Omental fat pad (tissue), 4 donors: Measurements from ENCODE around the gene UST. TPM values are rescaled to one million over a fixed set of nuclear protein-coding genes. Genes with fewer than 3 reads are reported as not detected.

ENCODE experiments used
- ATAC-seq: fragments of 150-250 bp; one replicate; pipeline ENCODE4 v1.9.1; 2016; ENCODE audit warnings: mild to moderate bottlenecking, moderate library complexity; ENCODE audit not compliant: low FRiP score
- DNase-seq: peaks from one replicate; pipeline ENCODE4 v3.0.0-alpha.2; 2019; ENCODE audit warnings: low spot score
- total RNA-seq, 4 donors: library from RNA; depleted of rRNA; stranded (reverse); fragments of >200 nt; gene quantifications; one replicate each; pipeline ENCODE4 v1.1.0, GENCODE V29; 2016
- TF ChIP-seq, protein P1 (sequence below), 3 donors: fragments of 450-650 bp; IDR thresholded peaks; one replicate each; pipeline ENCODE4 v1.5.1; 2016 to 2017; ENCODE audit warnings: antibody characterized with exemption in 3 of 3, mild to moderate bottlenecking in 3 of 3, moderate library complexity in 2 of 3

Gene UST
- total RNA-seq, 4 donors from 2014 or later: 9.2 to 20.8 (median 15.0) TPM

DNA sequence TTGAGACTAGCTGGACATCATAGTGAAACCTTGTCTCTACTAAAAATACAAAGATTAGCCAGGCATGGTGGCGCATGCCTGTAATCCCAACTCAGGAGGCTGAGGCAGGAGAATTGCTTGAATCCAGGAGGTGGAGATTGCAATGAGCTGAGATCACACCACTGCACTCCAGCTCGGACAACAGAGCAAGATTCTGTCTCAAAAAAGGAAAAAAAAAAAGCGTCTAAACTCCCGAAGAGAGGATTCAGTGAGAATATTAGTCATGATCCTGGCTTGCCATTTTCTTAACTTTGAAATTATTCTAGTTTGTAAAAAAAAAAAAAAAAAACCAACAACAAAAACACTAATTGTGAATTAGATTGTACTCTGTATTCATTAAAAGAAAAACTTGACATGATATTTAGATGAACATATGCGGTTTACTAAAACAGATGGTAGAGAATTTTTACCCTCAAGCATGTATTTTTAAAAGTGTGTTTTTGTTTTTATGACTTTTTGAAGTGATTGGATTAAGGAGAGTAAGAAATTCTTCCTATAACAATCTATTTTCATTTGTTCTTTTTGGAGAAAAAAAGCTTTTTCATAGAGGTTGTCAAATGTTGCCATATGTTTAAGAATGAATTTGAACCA, 80.7 kb downstream of the UST start:
- TF ChIP-seq, protein P1, sequence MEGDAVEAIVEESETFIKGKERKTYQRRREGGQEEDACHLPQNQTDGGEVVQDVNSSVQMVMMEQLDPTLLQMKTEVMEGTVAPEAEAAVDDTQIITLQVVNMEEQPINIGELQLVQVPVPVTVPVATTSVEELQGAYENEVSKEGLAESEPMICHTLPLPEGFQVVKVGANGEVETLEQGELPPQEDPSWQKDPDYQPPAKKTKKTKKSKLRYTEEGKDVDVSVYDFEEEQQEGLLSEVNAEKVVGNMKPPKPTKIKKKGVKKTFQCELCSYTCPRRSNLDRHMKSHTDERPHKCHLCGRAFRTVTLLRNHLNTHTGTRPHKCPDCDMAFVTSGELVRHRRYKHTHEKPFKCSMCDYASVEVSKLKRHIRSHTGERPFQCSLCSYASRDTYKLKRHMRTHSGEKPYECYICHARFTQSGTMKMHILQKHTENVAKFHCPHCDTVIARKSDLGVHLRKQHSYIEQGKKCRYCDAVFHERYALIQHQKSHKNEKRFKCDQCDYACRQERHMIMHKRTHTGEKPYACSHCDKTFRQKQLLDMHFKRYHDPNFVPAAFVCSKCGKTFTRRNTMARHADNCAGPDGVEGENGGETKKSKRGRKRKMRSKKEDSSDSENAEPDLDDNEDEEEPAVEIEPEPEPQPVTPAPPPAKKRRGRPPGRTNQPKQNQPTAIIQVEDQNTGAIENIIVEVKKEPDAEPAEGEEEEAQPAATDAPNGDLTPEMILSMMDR (IDR thresholded peaks at IDR 0.05): no peak
- DNase-seq (no peak), ATAC-seq (no peak)

GRCh38 chr6:148828047-148828446, 81.2 kb downstream of the UST start:
- no peak for DNase-seq
- ATAC-seq: no peak
- TF ChIP-seq, protein P1 (IDR thresholded peaks at IDR 0.05): no peak

DNA sequence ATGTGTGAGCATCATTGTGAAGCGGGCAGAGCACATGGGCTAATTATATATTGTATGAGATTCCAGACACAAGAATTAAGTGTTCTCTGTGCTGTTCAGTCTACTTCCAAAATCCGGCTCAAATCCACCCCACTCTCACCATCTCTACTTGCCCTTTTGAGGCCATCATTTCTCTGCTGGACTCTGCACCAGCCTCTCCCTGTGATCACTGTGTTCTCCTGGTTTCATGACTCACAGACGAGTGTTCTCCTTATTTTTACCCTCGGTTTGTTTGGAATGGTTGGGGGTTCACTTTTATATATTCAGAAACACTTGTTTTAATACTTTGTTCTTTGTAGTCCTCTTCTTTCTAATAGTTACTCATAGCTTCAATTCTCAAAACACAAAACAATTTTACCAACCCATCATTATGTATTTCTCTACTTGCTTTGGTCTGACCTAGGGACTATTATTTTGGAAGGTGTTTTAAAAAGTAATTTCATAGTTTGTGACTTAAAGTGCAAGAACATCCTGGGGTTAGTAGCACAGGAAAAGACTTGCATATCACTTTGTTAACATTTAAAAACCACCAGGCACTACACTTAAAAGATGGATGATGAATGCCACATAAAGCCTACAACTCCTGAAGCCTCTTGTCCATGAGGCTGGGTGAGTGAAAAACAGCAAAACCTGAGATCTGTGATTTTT, 82.7 kb downstream of the UST start:
- DNase-seq (no peak), ATAC-seq (no peak)
- TF ChIP-seq, protein P1 (IDR thresholded peaks at IDR 0.05): no peak

- TF ChIP-seq, protein P1 (IDR thresholded peaks at IDR 0.05): no peak
- DNase-seq: no peak
- ATAC-seq: no peak
Observed at GRCh38 chr6:148830614-148831013, 83.8 kb downstream of the UST start.

- TF ChIP-seq, protein P1 (IDR thresholded peaks at IDR 0.05): no peak
- DNase-seq (no peak), ATAC-seq (no peak)
Observed at GRCh38 chr6:148831064-148831463, 84.2 kb downstream of the UST start.

DNA sequence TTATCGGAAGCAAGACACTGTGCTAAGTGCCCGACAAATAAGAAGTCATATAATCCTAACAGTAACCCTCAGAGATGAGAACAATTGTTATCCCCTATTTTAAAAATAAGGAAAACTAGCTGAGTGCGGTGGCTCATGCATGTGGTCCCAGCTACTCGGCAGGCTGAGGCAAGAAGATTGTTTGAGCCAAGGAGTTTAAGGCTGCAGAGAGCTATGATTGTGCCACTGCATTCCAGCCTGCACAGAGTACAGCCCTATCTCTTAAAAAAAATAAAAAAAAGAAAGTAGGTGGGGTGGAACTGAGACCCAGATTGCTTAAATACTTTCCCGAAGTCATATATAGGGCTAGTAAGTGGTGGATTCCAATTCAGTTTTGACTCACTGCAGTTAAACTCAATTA, 84.7 kb downstream of the UST start:
- ATAC-seq: no peak
- DNase-seq: no peak

More for the DNA sequence above, 84.7 kb downstream of the UST start:
- TF ChIP-seq, protein P1 (IDR thresholded peaks at IDR 0.05): no peak
